Mucosa of gallbladder (tissue), 1 donor: ENCODE measurements around the gene CITED2. TPM values are rescaled to one million over a fixed set of nuclear protein-coding genes. Genes with fewer than 3 reads are reported as not detected.

Source experiments
- DNase-seq: peaks from one replicate; pipeline ENCODE4 v3.0.0-alpha.2; 2020; ENCODE audit warnings: low spot score
- total RNA-seq: library from RNA; stranded (reverse); gene quantifications from one replicate; pipeline ENCODE4 v1.2.1, GENCODE V29; 2021
- donor health status: DM: no; HTN: no; CAD: no.

The CITED2 gene
- total RNA-seq, 1 donor from 2014 or later: 176 TPM

DNA sequence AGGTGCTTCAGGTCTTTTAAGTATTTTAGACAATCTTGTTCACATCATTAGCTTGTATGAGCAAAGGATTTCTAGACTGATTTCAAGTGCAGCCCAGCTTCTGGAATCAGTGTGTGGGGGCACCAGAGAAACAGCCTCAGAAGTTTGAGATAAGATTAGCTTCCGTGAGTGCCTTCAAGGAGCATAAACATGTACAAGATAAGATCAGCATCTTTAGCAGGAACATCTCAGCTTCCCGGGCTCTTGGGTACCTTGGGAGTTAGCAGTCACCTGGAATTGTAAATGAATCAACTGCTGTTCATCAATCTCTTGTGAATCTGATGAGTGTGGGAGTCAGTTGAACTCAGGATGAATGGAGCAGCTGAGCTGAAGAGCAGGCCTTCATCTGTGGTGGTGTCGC, 12.0 kb upstream of the CITED2 start:
- no peak for DNase-seq

DNA sequence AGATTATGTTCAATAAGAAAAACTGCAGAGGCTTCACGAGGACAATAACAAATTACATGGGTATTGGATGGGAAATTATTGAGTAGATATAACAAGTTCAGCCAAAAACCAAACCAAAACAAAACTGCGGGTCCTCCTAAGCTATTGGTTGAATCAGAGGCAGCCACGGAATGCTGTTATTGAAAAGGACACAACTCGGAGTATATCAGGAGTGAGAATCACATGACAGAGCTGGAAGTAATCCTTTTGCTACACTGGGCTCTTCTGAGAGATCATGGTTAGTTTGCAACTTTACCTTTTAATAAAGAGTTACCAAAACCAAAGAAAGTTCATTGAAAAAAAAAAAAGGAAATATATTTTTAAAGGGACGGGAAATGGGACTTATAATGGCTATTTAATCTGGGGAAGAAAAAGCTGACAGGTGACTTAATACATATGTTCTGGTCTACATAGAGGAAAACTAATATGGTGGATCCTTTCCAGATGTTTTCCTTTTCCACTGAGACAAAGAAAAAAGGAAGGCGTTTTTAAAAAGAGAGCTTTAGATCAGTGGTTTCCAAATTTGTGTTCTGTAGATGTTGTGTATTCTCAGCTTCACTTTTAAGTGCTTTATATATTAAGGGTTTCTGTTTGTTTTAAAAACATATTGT, 6.9 kb upstream of the CITED2 start:
- no peak for DNase-seq

GRCh38 chr6:139380611-139381010, 6.2 kb upstream of the CITED2 start:
- DNase-seq: no peak

DNA sequence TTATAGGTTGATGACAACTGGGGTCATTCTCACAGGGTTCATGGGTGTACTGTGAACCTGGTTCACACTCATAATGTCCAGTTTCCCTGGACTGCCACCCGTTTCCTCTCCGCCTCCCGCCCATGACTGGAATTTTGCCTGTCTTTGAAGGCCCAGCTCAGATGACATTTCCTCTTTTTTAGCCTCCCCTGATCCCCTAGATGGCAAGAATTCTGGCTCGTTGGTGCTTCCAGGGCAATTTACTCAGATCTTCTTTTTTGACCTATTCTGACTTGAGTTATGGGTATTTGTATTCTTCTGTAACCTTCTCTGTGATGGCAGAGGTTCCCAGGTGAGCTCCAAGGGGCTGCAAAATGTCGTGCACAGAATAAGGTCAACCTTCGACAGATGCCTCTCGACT, 5.7 kb upstream of the CITED2 start:
- no peak for DNase-seq

- DNase-seq: no peak
Measured at GRCh38 chr6:139378882-139379341, 4.5 kb upstream of the CITED2 start.

GRCh38 chr6:139378226-139378625, 3.8 kb upstream of the CITED2 start:
- DNase-seq: no peak

DNA sequence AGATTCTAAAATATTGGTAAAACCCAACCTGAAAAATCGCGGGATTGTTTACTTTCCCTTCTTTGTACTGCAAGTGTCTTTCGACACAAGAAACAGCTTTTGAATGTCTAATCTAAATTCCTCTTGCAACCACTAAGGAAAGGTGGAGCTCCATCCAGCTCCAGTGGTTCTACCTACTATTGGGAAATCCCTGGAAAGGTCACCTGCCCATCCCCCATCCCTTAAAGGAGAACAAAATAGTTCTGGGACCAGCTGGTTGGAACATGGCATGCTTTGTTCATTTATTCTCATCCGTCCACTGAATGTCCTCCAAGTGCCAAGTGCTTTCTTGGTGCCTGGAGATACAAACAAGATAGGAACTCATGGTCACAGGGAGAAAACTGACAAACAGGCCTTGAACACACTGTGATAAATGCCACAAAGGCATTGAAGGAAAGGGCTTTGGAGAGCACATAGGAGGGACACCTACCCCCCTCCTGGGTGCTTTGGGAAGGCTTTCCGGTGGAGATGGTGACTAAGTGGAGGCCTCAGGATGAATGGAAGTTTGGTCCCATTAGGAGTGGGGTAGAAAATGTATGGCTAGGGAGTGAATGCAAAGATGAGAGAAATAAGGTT, 2.3 kb upstream of the CITED2 start:
- peak; percentile 56 for DNase-seq

DNA sequence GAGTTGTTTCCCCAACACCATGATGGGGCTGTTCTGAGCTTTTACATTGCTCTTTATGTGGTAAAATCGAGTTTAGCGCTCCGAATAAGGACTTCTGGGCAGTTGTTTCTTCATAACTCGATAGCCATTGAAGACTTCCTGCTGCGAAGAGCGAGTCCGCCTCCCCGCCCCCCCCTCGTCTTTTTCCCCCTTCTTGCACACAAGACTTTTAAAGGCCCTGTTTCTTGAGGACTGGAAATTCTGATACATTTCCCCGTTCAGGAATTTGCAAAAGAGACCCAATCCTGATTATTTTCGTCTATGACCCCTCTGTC, 1.5 kb upstream of the CITED2 start:
- no peak for DNase-seq

- peak; percentile 95 for DNase-seq
Measured at GRCh38 chr6:139375226-139376016, 973 bp upstream of the CITED2 start.

GRCh38 chr6:139373928-139374356, 506 bp downstream of the CITED2 start:
- no peak for DNase-seq

- peak; percentile 54 for DNase-seq
Measured at GRCh38 chr6:139373154-139373927, 1.1 kb downstream of the CITED2 start.

DNA sequence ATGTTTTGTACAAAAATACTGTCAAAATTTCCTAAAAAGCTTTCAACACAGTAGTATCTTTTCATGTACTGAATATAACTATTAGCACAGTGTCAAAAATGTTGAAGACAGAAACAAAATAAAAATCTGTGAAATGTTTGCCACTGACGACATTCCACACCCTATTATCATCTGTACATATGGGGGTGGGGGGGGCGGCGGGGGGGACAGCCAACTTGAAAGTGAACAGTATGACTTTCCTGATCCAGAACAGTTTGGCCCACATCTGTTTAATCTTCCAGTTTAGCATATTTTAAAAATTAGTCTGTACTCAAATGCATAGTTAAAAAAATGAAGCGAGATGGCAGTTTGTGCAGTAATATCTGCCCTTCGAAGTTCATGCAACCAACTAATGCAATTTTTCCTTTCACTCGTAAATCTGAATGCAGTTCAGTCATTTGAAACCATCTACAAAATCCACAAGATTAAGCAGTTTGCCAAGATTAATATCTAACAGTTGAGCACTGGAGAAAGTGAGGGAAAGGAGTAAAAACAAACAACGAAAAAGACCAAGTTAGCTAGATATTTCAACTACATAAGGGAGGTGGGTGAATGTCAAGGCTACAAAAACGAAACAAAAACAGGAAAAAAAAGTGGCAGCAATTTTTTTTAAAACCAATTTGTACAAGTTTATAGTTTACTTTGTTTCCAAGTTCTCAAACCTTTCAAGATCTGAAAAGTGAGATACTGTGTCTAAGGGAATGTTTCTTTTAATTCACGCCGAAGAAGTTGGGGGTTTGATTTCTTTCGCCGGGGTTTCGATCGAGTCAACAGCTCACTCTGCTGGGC, 1.9 kb downstream of the CITED2 start:
- no peak for DNase-seq

- no peak for DNase-seq
Measured at GRCh38 chr6:139371421-139372203, 2.8 kb downstream of the CITED2 start.

GRCh38 chr6:139370999-139371345, 3.5 kb downstream of the CITED2 start:
- DNase-seq: no peak

- DNase-seq: no peak
Measured at GRCh38 chr6:139370283-139370998, 4.0 kb downstream of the CITED2 start.

- no peak for DNase-seq
Measured at GRCh38 chr6:139369568-139370282, 4.7 kb downstream of the CITED2 start.

DNA sequence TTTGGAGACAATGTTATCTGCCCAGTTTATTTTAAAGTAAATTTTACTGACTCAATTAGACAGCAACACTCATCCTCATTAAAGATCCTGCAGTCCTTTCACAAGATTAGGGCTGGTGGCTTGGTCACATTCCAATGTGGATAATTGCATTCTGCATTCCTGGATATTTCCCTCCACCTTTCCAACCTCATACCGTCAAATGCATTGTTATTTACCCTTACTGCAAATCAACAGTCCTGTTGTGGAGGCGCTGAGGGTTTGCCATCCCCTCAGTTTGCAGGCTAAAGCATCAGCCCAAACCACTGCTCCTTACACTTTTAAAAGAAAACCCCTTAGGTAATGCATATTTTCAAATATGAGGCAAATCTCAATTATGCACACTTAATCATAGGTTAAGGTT, 5.4 kb downstream of the CITED2 start:
- DNase-seq: no peak

- no peak for DNase-seq
Measured at GRCh38 chr6:139368661-139369060, 5.8 kb downstream of the CITED2 start.

GRCh38 chr6:139367810-139368351, 6.6 kb downstream of the CITED2 start:
- no peak for DNase-seq
